Neutrophil (primary cell): ENCODE results near the gene GATD1.

Experiments
- H3K27ac ChIP-seq: fragments of 200-600 bp; sonication (generic); 2 replicates; pipeline ENCODE4 v1.5.1; 2016; ENCODE audit warnings: mild to moderate bottlenecking, moderate library complexity
- H3K27me3 ChIP-seq: fragments of 200-600 bp; sonication (generic); 2 replicates; pipeline ENCODE4 v1.6.0; 2016; ENCODE audit warnings: mild to moderate bottlenecking
- H3K36me3 ChIP-seq: fragments of 200-600 bp; sonication (generic); 2 replicates; pipeline ENCODE4 v1.5.1; 2017
- H3K4me1 ChIP-seq, 2 experiments: fragments of 200-600 bp in 1 of 2; sonication (generic) in 1 of 2; 1 replicate in 1 of 2; 2 replicates in 1 of 2; pipeline versions ENCODE4 v1.5.1 to v1.6.1; 2013 to 2016; ENCODE audit warnings: low read depth in 1 of 2, low read length in 1 of 2, mild to moderate bottlenecking in 1 of 2, moderate library complexity in 1 of 2; ENCODE audit not compliant: control insufficient read depth in 1 of 2, insufficient read depth in 1 of 2
- H3K4me3 ChIP-seq, 2 experiments: fragments of 200-600 bp in 1 of 2; sonication (generic) in 1 of 2; 1 replicate in 1 of 2; 2 replicates in 1 of 2; pipeline ENCODE4 v1.5.1; 2013 to 2016; ENCODE audit warnings: low read depth in 1 of 2, low read length in 1 of 2, mild to moderate bottlenecking in 1 of 2, moderate library complexity in 1 of 2
- H3K9me3 ChIP-seq: fragments of 200-600 bp; sonication (generic); 2 replicates; pipeline ENCODE4 v1.5.1; 2016
- CTCF ChIP-seq: fragments of 200-600 bp; sonication (generic); IDR thresholded peaks from 2 replicates; pipeline ENCODE4 v1.5.1; 2016; ENCODE audit warnings: antibody characterized with exemption

The GATD1 gene

GRCh38 chr11:802693-803466 is 25.6 kb upstream of the GATD1 start:
- Histone ChIP-seq H3K4me1 (peaks cover 19 to 31% of the 10 kb centered on the region in 2 experiments), H3K27me3 (no peaks in the 10 kb centered on the region), H3K36me3 (no peaks in the 10 kb centered on the region), H3K27ac (no peak overlapping the region), H3K9me3 (no peaks in the 10 kb centered on the region), H3K4me3 (no peak overlapping the region)
- TF ChIP-seq CTCF: no peak

- Histone ChIP-seq H3K36me3 (no peaks in the 10 kb centered on the region), H3K27ac (no peak overlapping the region), H3K4me3 (no peak overlapping the region), H3K27me3 (no peaks in the 10 kb centered on the region), H3K4me1 (peaks cover 27 to 38% of the 10 kb centered on the region in 2 experiments), H3K9me3 (no peaks in the 10 kb centered on the region)
- no peak for TF ChIP-seq CTCF
These were observed 24.8 kb upstream of the GATD1 start for GRCh38 chr11:802018-802617.

GRCh38 chr11:801097-801780 is 24.0 kb upstream of the GATD1 start:
- H3K36me3 ChIP-seq: no peaks in the 10 kb centered on the region
- H3K27ac ChIP-seq: no peak overlapping the region
- TF ChIP-seq CTCF: no peak
- no peaks in the 10 kb centered on the region for H3K9me3 ChIP-seq
- no peaks in the 10 kb centered on the region for H3K27me3 ChIP-seq
- peaks cover 36 to 47% of the 10 kb centered on the region in 2 experiments for H3K4me1 ChIP-seq
- H3K4me3 ChIP-seq: no peak overlapping the region

GRCh38 chr11:800473-800872 is 23.2 kb upstream of the GATD1 start:
- peaks cover 39 to 49% of the 10 kb centered on the region in 2 experiments for H3K4me1 ChIP-seq
- no peaks in the 10 kb centered on the region for H3K9me3 ChIP-seq
- no peak overlapping the region for H3K4me3 ChIP-seq
- no peak overlapping the region for H3K27ac ChIP-seq
- no peaks in the 10 kb centered on the region for H3K27me3 ChIP-seq
- no peaks in the 10 kb centered on the region for H3K36me3 ChIP-seq
- no peak for TF ChIP-seq CTCF

GRCh38 chr11:799641-800316 is 22.5 kb upstream of the GATD1 start:
- Histone ChIP-seq H3K27ac (no peak overlapping the region), H3K4me1 (peaks cover 37 to 47% of the 10 kb centered on the region in 2 experiments), H3K36me3 (no peaks in the 10 kb centered on the region), H3K9me3 (no peaks in the 10 kb centered on the region), H3K4me3 (no peak overlapping the region), H3K27me3 (no peaks in the 10 kb centered on the region)
- TF ChIP-seq CTCF: no peak
